Activated T-helper 9 cell treated with anti-CD3 and anti-CD28 coated beads, Interleukin-2, amount 50 U/mL, for 16 hours (primary cell): Measurements from ENCODE around the gene PRMT3.
"Not testable (repeated sequence)": the region's sequence is repeated elsewhere in the genome, so short reads cannot be mapped to it uniquely, and the experiment has no call there.

Source experiments
- DNase-seq: peaks from one replicate; pipeline ENCODE4 v3.0.0-alpha.2; 2020; ENCODE audit warnings: low read depth

PRMT3 gene

DNA sequence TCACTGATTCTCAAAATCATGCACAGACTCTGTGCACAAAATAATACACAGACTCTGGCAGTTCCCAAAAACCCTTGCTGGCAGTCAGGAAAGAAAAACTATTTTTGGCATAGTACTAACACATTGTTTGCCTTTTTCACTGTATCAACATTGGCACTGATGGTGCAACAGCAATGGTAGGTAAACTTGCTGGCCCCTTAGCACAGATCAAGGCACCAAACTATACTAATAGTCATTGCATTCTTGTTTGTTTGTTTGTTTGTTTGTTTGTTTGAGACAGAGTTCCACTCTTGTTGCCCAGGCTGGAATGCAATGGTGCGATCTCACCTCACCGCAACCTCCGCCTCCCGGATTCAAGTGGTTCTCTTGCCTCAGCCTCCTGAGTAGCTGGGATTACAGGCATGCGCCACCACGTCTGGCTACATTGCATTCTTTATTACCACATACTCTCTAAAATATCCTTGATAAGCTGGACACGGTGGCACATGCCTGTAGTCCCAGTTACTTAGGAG is 130.9 kb downstream of the PRMT3 start:
- no peak for DNase-seq

GRCh38 chr11:20522536-20522935 is 135.0 kb downstream of the PRMT3 start:
- DNase-seq: no peak

DNA sequence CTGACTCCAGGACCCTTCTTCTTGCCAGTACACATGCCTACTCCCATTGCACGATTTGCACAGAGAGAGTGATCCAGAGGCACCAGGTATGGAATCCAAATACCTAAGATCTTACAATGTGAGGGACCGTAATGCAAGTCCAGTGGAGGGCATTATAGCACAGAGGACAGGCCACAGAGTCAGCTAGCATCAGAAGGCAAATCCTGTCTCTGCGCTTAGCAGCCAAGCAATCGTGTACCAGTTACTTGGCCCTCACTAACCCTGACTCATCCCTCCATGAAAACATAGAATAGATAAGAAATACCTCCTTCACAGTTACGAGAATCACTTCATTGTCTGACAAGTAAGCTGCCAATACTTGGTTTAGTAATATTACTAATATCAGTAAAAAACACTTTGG is 142.2 kb downstream of the PRMT3 start:
- DNase-seq: no peak

DNA sequence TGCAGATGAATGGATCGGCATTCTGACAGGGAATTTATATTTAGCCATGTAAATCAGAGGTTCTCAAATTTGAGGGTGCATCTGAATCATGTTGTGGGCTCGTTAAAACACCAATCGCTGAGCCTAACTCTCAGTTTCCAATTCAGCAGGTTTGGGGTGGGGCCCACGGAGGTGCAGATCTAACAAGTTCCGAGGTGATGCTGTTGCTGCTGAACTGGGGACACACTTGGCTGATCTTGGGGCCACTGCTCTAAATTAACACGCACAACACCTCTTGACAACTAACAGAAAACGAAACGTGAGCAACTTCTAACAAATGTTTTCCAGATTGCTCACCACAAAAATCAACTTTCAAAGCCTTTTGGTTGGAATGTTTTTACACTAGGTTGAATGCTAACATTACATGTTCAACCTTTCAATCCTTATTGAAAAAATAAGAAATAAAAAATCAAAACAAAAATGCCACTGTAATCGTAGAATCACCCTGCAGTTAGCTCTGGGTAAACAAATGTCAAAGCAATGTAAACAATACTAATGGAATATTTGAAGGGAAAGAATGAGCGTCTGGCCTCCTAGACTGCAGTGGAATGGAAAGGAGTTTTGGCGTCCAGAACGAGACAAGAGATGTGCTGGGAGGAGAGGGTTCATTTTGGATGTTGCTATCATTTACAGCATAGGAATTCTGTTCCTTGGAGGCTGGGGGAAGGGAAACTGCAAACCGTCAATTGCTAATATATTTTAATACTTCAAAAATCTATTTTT is 143.6 kb downstream of the PRMT3 start:
- DNase-seq: no peak

DNA sequence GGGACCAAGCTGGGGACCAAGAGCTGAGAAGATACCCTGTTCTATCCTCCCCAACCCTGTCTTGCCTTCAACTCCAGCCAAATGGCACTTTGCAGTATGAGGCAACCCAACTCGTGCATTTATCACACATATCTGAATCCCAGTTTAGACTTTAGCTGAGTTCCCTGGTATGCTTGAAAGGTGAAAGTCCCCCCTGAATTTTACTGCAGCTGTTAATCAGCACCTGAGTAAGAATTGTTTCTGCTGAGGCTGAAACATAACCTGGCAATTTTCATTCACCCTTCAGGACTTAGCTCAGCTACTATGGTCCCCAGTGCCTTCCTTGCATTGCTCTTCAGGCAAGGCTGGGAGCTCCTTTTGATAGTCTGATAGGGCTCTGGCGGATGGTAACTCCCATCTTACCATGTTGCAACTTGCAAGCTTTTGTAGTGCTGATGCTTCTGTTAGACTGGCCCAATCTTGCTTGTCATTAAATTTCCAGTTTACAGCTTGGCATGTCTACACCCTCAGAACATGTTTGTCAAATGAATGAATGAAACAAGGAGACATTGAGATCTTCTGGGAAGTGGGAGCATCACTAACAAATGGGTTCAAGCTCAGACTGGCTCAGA is 147.9 kb downstream of the PRMT3 start:
- no peak for DNase-seq

GRCh38 chr11:20536365-20536764 is 148.8 kb downstream of the PRMT3 start:
- no peak for DNase-seq

GRCh38 chr11:20536784-20537183 is 149.3 kb downstream of the PRMT3 start:
- DNase-seq: no peak

DNA sequence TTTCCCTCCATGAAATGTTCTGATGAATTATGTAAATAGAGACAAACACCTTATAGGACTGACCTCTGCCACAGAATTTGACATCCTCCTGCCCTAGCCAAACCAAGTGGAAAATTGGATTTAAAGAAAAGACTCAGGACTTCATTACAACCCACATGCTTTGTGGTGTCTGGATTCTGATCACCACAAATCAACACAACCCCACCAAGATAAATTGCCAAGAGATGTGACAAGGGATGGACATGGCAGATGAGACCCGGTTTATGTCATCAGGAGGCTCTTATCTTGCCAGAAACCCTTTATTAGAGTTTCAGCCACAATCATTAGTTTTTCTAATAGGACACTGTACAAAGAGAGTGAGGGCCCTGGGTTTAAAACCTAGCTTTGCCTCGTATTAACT is 154.0 kb downstream of the PRMT3 start:
- no peak for DNase-seq

GRCh38 chr11:20544603-20545237 is 157.2 kb downstream of the PRMT3 start:
- DNase-seq: no peak

DNA sequence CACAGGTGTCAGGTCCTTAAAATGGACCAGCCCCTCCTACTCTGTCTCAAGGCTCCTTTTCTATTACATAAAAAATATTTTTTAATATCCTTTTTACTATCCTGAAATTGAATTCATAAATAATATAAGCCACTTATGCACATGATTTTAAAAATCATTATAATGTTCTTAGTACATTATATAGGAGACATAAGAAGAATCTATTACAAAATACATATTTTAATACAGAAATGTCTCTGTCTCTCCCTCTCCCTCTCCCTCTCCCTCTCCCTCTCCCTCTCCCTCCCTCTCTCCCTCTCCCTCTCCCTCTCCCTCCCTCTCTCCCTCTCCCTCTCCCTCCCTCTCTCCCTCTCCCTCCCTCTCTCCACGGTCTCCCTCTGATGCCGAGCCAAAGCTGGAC is 159.9 kb downstream of the PRMT3 start:
- DNase-seq: no peak

GRCh38 chr11:20551096-20551495 is 163.6 kb downstream of the PRMT3 start:
- DNase-seq: no peak

DNA sequence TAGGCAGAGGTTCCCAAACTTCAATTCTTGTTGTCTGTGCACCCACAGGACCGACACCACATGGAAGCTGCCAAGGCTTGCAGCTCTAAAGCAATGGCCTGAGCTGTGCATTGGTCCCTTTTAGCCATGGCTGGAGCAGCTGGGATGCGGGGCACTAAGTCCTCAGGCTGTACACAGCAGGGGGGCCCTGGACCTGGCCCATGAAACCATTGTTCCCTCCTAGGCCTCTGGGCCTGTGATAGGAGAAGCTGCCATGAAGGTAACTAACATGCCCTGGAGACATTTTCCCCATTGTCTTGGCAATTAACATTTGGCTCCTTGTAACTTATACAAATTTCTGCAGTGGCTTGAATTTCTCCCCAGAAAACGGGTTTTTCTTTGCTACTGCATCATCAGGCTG is 168.3 kb downstream of the PRMT3 start:
- DNase-seq: no peak

DNA sequence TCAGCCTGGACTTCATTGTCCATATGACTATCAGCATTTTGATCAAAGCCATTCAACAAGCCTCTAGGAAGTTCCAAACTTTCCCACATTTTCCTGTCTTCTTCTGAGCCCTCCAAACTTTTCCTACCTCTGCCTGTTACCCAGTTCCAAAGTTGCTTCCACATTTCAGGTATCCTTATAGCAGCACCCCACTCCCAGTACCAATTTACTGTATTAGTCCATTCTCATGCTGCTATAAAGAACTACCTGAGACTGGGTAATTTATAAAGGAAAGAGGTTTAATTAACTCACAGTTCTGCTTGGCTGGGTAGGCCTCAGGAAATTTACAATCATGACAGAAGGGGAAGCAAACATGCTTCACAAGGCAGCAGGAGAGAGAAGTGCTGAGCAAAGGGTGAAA is 168.9 kb downstream of the PRMT3 start:
- DNase-seq: not testable (repeated sequence)

GRCh38 chr11:20558741-20559140 is 171.2 kb downstream of the PRMT3 start:
- DNase-seq: no peak
